Measurements from ENCODE around the gene F13A1. TPM values are rescaled to one million over a fixed set of nuclear protein-coding genes. Genes with fewer than 3 reads are reported as not detected.

The F13A1 gene
- total RNA-seq, 1 donor from 2014 or later, result 0.56 TPM

GRCh38 chr6:6331946-6332601 lies 11.6 kb upstream of the F13A1 start:
- TF ChIP-seq, protein P1, sequence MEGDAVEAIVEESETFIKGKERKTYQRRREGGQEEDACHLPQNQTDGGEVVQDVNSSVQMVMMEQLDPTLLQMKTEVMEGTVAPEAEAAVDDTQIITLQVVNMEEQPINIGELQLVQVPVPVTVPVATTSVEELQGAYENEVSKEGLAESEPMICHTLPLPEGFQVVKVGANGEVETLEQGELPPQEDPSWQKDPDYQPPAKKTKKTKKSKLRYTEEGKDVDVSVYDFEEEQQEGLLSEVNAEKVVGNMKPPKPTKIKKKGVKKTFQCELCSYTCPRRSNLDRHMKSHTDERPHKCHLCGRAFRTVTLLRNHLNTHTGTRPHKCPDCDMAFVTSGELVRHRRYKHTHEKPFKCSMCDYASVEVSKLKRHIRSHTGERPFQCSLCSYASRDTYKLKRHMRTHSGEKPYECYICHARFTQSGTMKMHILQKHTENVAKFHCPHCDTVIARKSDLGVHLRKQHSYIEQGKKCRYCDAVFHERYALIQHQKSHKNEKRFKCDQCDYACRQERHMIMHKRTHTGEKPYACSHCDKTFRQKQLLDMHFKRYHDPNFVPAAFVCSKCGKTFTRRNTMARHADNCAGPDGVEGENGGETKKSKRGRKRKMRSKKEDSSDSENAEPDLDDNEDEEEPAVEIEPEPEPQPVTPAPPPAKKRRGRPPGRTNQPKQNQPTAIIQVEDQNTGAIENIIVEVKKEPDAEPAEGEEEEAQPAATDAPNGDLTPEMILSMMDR (IDR thresholded peaks at IDR 0.05; ENCODE audit: unreplicated experiment), result no peak
- Mint-ChIP-seq H3K27ac (no peak overlapping the region), H3K4me3 (no peak overlapping the region), H3K4me1 (no peaks in the 10 kb centered on the region), H3K9me3 (no peaks in the 10 kb centered on the region), H3K36me3 (no peaks in the 10 kb centered on the region), H3K27me3 (ENCODE audit: low read depth) (peaks cover 44% of the 10 kb centered on the region)
- DNase-seq (ENCODE audit: low spot score in 2 of 2, unreplicated experiment in 2 of 2), result no peak

- no peak for DNase-seq (ENCODE audit: low spot score in 2 of 2, unreplicated experiment in 2 of 2)
- H3K4me1 Mint-ChIP-seq, result no peaks in the 10 kb centered on the region
- H3K9me3 Mint-ChIP-seq, result no peaks in the 10 kb centered on the region
- TF ChIP-seq, protein P1 (IDR thresholded peaks at IDR 0.05; ENCODE audit: unreplicated experiment), result no peak
- H3K27ac Mint-ChIP-seq, result no peak overlapping the region
- H3K36me3 Mint-ChIP-seq, result no peaks in the 10 kb centered on the region
- no peak overlapping the region for H3K4me3 Mint-ChIP-seq
- H3K27me3 Mint-ChIP-seq (ENCODE audit: low read depth), result peaks cover 44% of the 10 kb centered on the region
These were observed 10.9 kb upstream of the F13A1 start for GRCh38 chr6:6331393-6331792.

DNA sequence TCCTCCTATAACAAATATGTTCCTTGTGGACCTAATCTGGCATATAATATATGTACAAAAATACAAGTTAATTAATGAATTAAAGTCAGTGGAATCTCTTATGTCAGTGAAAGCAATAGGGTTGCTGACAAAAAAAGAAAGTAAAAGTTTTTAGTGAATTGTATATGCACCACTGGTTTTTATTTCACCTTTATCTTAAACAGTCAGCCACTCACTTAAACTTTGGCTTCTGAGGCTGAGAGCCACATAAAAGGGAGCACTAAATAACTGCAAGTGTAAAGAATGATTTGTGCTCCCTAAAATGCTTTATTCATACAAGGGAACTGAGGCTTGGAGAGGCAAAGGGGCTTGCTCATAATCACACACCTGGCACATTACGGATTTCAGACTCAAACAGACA lies 9.9 kb upstream of the F13A1 start:
- H3K36me3 Mint-ChIP-seq, result no peaks in the 10 kb centered on the region
- DNase-seq (ENCODE audit: low spot score in 2 of 2, unreplicated experiment in 2 of 2), result no peak
- H3K9me3 Mint-ChIP-seq, result no peaks in the 10 kb centered on the region
- peaks cover 52% of the 10 kb centered on the region for H3K27me3 Mint-ChIP-seq (ENCODE audit: low read depth)
- H3K4me3 Mint-ChIP-seq, result no peak overlapping the region
- no peak overlapping the region for H3K27ac Mint-ChIP-seq
- H3K4me1 Mint-ChIP-seq, result no peaks in the 10 kb centered on the region
- TF ChIP-seq, protein P1 (IDR thresholded peaks at IDR 0.05; ENCODE audit: unreplicated experiment), result no peak

DNA sequence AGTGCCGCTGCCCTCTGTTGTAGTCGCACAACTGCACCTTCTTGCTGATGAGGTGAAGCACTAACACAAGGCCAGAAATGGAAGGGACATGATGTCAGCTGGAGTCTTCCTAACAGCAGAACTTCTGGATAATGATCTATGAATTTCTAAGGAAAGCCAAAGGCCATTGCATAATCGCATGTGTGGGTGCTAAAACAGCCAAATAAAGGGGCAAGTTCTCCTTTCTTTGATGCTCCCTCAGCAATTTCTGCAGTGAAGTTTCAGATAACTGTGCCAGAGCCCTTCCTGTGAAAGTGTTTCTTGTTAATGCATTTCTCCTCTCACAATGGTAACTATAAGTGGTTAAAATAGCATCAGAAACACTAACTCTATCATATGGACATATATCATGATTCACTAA lies 8.0 kb upstream of the F13A1 start:
- TF ChIP-seq, protein P1 (IDR thresholded peaks at IDR 0.05; ENCODE audit: unreplicated experiment), result no peak
- Mint-ChIP-seq H3K9me3 (no peaks in the 10 kb centered on the region), H3K27ac (no peak overlapping the region), H3K4me1 (no peaks in the 10 kb centered on the region), H3K27me3 (ENCODE audit: low read depth) (peaks cover 65% of the 10 kb centered on the region), H3K36me3 (no peaks in the 10 kb centered on the region), H3K4me3 (no peak overlapping the region)
- DNase-seq (ENCODE audit: low spot score in 2 of 2, unreplicated experiment in 2 of 2), result no peak

DNA sequence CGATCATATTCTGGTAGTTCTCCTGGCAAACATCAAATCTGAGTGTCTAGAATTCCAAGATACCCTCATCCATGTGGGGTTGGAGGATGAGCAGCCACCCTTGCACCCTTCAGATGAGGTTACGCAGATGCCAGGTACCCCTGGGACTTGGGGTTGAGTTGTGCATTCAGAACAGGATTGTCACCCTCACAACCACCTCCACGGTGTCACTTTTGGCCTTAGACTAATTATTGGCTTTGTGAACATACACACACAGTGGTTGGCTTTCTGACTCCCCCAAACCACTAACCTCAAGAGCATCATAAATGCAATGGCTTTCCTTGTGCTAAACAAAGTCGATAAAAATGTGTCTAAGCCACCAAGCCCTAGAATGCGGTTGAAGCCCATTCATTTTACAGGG lies 2.9 kb upstream of the F13A1 start:
- Mint-ChIP-seq H3K27ac (no peak overlapping the region), H3K36me3 (no peaks in the 10 kb centered on the region), H3K4me3 (no peak overlapping the region), H3K27me3 (ENCODE audit: low read depth) (peaks cover 93% of the 10 kb centered on the region), H3K4me1 (no peaks in the 10 kb centered on the region), H3K9me3 (no peaks in the 10 kb centered on the region)
- TF ChIP-seq, protein P1 (IDR thresholded peaks at IDR 0.05; ENCODE audit: unreplicated experiment), result no peak
- DNase-seq (ENCODE audit: low spot score in 2 of 2, unreplicated experiment in 2 of 2), result no peak

DNA sequence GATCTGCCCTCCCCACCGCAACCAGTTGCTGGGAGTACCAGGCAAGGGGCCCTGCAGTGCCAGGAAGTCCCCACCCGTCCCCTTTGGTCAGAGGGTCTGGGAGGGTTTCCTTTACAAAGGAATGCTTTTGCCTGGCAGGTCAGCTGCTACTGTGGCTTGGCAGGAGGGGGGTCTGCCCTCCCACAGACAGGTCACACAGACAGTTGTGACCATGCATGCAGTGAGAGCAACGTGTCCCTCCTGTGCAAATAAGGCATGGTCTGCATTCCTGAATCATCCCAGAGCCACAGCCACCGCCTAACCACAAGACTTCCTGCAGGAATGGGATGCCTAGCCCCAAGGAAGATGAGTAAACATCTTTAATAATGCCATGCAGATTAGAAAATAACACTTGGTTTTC lies 439 bp upstream of the F13A1 start:
- TF ChIP-seq, protein P1 (IDR thresholded peaks at IDR 0.05; ENCODE audit: unreplicated experiment), result no peak
- Mint-ChIP-seq H3K4me1 (no peaks in the 10 kb centered on the region), H3K27ac (no peak overlapping the region), H3K9me3 (no peaks in the 10 kb centered on the region), H3K4me3 (no peak overlapping the region), H3K27me3 (ENCODE audit: low read depth) (peaks cover 97% of the 10 kb centered on the region), H3K36me3 (no peaks in the 10 kb centered on the region)
- no peak for DNase-seq (ENCODE audit: low spot score in 2 of 2, unreplicated experiment in 2 of 2)

Data from mesothelial cell of epicardium (in vitro differentiated cells).